GM12873 (cell line): ENCODE data around the gene LIMS2.

Experiments
- CTCF ChIP-seq: IDR thresholded peaks from 2 replicates; pipeline ENCODE4 v1.5.1; 2012; ENCODE audit warnings: low read depth, mild to moderate bottlenecking, moderate library complexity, low read length, control low read depth; ENCODE audit not compliant: insufficient read depth; ENCODE audit errors: missing control alignments

Gene LIMS2

GRCh38 chr2:127705391-127706065 lies 30.2 kb upstream of the LIMS2 start:
- TF ChIP-seq CTCF: no peak

GRCh38 chr2:127704641-127705390 lies 29.5 kb upstream of the LIMS2 start:
- no peak for TF ChIP-seq CTCF

DNA sequence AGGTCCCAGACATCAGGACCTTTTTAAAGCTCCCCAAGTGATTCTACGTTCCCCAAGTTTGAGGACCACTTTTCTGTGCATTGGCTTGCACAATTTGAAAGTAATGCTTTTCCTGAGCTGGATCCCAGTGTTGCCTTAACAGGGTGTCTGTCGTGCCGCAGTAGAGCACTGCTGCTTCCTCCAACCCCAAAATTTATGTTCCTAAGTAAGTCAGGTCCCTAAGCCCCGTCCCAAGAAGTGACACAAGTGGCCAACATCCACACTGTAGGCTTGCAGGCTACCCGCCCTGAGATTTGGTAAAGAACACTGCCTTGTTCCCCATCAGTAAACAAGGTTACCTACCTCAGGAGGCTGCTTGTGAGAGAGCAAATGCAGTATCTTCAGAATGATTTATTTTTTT lies 28.0 kb upstream of the LIMS2 start:
- TF ChIP-seq CTCF: no peak

DNA sequence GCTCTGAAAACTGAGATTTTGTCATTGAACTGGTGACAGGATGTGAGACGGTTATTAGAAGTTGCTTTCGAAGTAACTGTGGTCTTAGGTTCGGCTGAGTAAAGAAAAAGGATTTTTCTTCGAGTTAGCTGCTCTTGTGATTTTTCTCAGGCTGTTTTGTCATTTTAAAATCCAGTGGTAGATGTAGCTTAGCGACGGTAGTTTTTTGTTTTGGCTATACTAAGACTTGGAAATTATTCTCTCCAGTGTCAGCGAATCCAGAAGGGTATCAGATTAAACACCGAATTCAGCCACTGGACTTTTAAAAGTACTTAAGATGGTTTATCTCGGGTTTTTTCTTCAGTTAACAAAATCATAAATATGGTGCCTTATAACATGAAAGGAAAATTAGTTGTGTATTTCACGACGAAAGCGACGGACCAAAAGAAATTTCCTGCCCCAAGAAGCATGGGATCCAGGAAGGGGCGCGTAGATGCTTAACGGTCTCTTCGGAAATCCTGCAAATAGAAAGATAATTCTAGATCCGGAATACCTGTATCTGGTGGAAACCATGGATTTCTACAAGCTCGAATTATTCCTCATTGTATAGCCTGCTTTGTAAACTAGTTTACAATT lies 27.2 kb upstream of the LIMS2 start:
- no peak for TF ChIP-seq CTCF

- TF ChIP-seq CTCF: peak; percentile 42
Measured at GRCh38 chr2:127701651-127702394, 26.5 kb upstream of the LIMS2 start.

GRCh38 chr2:127701193-127701650 lies 25.9 kb upstream of the LIMS2 start, which contains the start of gene SFT2D3:
SFT2D3 (plus strand) TSS chr2:127701497; CDS start chr2:127701529, 32 bp downstream.
- TF ChIP-seq CTCF: no peak
